NCI-H82 treated with DMSO at 0.1 percent for 48 hours (cell line): ENCODE measurements around the gene ERFL.
A peak's percentile ranks its signal among the peaks of the same experiment; 100 is the strongest.

Source experiments
- DNase-seq: peaks from one replicate; lab custom pipeline; 2025; ENCODE audit not compliant: unreplicated experiment; lab: John Stamatoyannopoulos, UW

The ERFL gene

GRCh38 chr19:41861116-41861768 is 67.0 kb downstream of the ERFL start:
- no peak for DNase-seq

DNA sequence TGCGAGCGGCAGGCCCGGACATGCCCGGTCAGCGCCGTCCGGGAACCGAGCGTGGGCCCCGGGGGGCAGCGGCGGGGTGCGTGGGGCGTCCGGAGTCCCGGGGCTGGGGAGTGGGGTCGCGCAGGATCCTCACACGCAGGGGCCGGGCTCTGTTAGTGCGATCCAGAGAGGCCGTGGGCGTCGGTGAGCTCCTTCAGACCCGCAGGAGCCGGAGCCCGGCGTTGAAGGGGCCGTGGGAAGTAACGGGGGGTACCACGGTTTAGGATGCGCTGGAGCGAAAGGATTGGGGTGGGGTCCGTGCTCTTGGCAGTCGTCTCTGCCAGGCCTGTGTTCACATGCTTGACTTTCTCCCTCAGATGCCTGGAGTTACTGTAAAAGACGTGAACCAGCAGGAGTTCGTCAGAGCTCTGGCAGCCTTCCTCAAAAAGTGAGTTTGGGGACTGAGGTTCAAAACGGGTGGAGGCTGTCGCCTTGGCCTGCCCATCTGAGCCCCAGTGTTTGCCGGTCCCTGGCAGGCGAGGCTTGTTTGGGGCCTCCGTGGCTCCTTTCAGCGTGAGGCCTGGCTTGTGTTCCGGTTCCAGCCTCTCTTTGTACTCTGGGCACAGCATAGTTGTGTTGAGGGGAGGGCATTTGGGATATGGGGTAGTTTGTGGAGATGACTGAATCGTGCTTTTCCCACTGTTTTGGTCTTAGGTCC is 67.7 kb downstream of the ERFL start:
- DNase-seq, result no peak

DNA sequence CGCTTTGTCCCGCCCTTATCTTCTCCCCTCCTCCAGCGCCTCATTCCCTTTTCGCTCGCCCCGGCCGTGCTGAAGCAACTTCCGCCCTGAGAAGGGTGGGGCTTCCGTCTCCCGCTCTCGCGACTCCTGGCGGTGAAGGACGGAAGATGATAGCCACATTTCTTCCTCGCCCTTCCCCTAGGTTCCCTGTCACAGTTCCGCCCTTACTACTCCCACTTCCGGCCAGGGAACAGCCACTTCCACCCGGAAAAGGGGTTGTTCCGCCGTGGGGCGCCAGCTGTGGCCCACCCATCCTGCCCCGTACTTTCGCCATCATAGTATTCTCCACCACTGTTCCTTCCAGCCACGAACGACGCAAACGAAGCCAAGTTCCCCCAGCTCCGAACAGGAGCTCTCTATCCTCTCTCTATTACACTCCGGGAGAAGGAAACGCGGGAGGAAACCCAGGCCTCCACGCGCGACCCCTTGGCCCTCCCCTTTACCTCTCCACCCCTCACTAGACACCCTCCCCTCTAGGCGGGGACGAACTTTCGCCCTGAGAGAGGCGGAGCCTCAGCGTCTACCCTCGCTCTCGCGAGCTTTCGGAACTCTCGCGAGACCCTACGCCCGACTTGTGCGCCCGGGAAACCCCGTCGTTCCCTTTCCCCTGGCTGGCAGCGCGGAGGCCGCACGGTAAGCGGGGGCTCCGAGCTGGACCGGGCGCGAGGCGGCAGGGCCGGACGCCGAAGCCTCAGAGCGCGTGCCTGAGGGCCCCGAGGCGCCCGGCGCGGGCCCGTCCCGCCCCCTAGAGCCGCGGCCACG is 68.4 kb downstream of the ERFL start, which contains the start of gene RPS19:
TSS of gene RPS19 (plus strand) at position 638 of the 801 bp plus-strand sequence. CDS start 520 bp downstream, outside the sequence.
- DNase-seq, result peak; percentile 97

GRCh38 chr19:41859213-41859617 is 69.0 kb downstream of the ERFL start:
- DNase-seq, result no peak
